ENCODE measurements around the gene PSG4. TPM values are rescaled to one million over a fixed set of nuclear protein-coding genes. Genes with fewer than 3 reads are reported as not detected.
A peak's percentile ranks its signal among the peaks of the same experiment; 100 is the strongest.
"Not testable (repeated sequence)": the region's sequence is repeated elsewhere in the genome, so short reads cannot be mapped to it uniquely, and the experiment has no call there.

The PSG4 gene
- total and polyA plus RNA-seq, 8 donors = 0.38 TPM; not detected in 7

- peaks cover 0 to 2% (median 0%) of the 10 kb centered on the region in 3 donors for H3K27me3 ChIP-seq
- no peak for DNase-seq
- H3K9me3 ChIP-seq = peaks cover 0 to 5% (median 2%) of the 10 kb centered on the region in 4 donors
- WGBS, 5 donors = 60 to 74% (median 67%) methylated on average over 4 of the region's 4 CpGs
- H3K27ac ChIP-seq = no peak overlapping the region
- no peaks in the 10 kb centered on the region for H3K36me3 ChIP-seq
- H3K4me3 ChIP-seq = no peak overlapping the region
- H3K4me1 ChIP-seq = no peaks in the 10 kb centered on the region
- intact Hi-C loops (cut with DNase I; ENCODE audit: low total_unique reads) = no loop called here
- TF ChIP-seq EP300 (IDR thresholded peaks at IDR 0.05) = no peak
- TF ChIP-seq POLR2AphosphoS5 (IDR thresholded peaks at IDR 0.05) = no peak
- TF ChIP-seq CTCF (IDR thresholded peaks at IDR 0.05) = no peak
- TF ChIP-seq POLR2A (IDR thresholded peaks at IDR 0.05) = no peak
Observed at GRCh38 chr19:43152214-43152613, 53.2 kb downstream of the PSG4 start.

GRCh38 chr19:43149788-43150187, 55.6 kb downstream of the PSG4 start:
- H3K4me1 ChIP-seq; H3K4me3 ChIP-seq; H3K27me3 ChIP-seq; H3K9me3 ChIP-seq; H3K36me3 ChIP-seq; H3K27ac ChIP-seq; intact Hi-C loops (cut with DNase I; ENCODE audit: low total_unique reads): not testable (repeated sequence)
- 60 to 69% (median 64%) methylated on average over 7 of the region's 7 CpGs for WGBS, 5 donors
- DNase-seq = peak in 1 of 2 donors; percentile 19

GRCh38 chr19:43148233-43148632, 57.2 kb downstream of the PSG4 start:
- Histone ChIP-seq H3K9me3 (no peaks in the 10 kb centered on the region), H3K27ac (no peak overlapping the region), H3K4me3 (no peak overlapping the region), H3K36me3 (no peaks in the 10 kb centered on the region), H3K4me1 (no peaks in the 10 kb centered on the region), H3K27me3 (peaks cover 0 to 5% (median 0%) of the 10 kb centered on the region in 3 donors)
- DNase-seq = no peak
- intact Hi-C loops (cut with DNase I; ENCODE audit: low total_unique reads) = no loop called here
- 40 to 84% (median 67%) methylated on average over 1 of the region's 1 CpG for WGBS, 5 donors
- no peak for TF ChIP-seq CTCF (IDR thresholded peaks at IDR 0.05)
- TF ChIP-seq POLR2AphosphoS5 (IDR thresholded peaks at IDR 0.05) = no peak
- no peak for TF ChIP-seq EP300 (IDR thresholded peaks at IDR 0.05)
- no peak for TF ChIP-seq POLR2A (IDR thresholded peaks at IDR 0.05)

Other genes with a start within 250 kb of the PSG4 start
- not detected for gene PSG11, start 179.2 kb downstream of the PSG4 start, total RNA-seq
- gene PSG11, start 179.2 kb downstream of the PSG4 start, polyA plus RNA-seq = not detected
- not detected for gene PSG2, start 122.9 kb downstream of the PSG4 start, total RNA-seq
- gene PSG2, start 122.9 kb downstream of the PSG4 start, polyA plus RNA-seq = not detected
- not detected for gene PSG5, start 19.1 kb downstream of the PSG4 start, total RNA-seq
- gene PSG5, start 19.1 kb downstream of the PSG4 start, polyA plus RNA-seq = not detected
- not detected for gene PSG9, start 63.9 kb upstream of the PSG4 start, total RNA-seq
- not detected for gene PSG9, start 63.9 kb upstream of the PSG4 start, polyA plus RNA-seq
- 10 to 100 TPM in 1 of 5 donors, 1 to 10 TPM in 2, not detected in 2; 2.8 to 11.3 (median 4.5) TPM for gene CD177, start 148.0 kb upstream of the PSG4 start, total RNA-seq
- 1 to 10 TPM in 1 of 3 donors, under 1 TPM in 1, not detected in 1; 0.25 to 1.1 TPM for gene CD177, start 148.0 kb upstream of the PSG4 start, polyA plus RNA-seq
- gene TEX101, start 209.3 kb upstream of the PSG4 start, total RNA-seq = not detected
- under 1 TPM in 1 of 3 donors, not detected in 2; 0.28 TPM for gene TEX101, start 209.3 kb upstream of the PSG4 start, polyA plus RNA-seq